GM23338 (cell line): ENCODE data around the gene LSM14B. TPM values are rescaled to one million over a fixed set of nuclear protein-coding genes. Genes with fewer than 3 reads are reported as not detected.

Source experiments
- ATAC-seq: fragments of 200-7000 bp; cut with Tn5 transposase; 3 replicates; pipeline ENCODE4 v1.9.1; 2020
- DNase-seq: peaks from one replicate; pipeline ENCODE4 v3.0.0-alpha.2; 2015; ENCODE audit warnings: low spot score
- H2AFZ ChIP-seq: fragments of 200-600 bp; sonication (generic); 2 replicates; pipeline ENCODE4 v1.8.0; 2016; ENCODE audit warnings: antibody characterized with exemption, mild to moderate bottlenecking, moderate library complexity
- H3F3A ChIP-seq: fragments of 200-600 bp; sonication (generic); replicated peaks from 2 replicates; pipeline ENCODE4 v1.8.0; 2017; ENCODE audit warnings: antibody characterized with exemption, mixed run types, low read depth
- H3K27ac ChIP-seq: fragments of 200-600 bp; sonication (generic); 2 replicates; pipeline ENCODE4 v1.6.1; 2016; ENCODE audit warnings: low read depth
- H3K27me3 ChIP-seq: fragments of 200-600 bp; sonication (generic); 2 replicates; pipeline ENCODE4 v1.8.0; 2016; ENCODE audit warnings: mild to moderate bottlenecking, mixed run types, moderate library complexity; ENCODE audit not compliant: insufficient read depth
- H3K36me3 ChIP-seq: fragments of 200-600 bp; sonication (generic); 2 replicates; pipeline ENCODE4 v1.8.0; 2016; ENCODE audit warnings: mild to moderate bottlenecking; ENCODE audit not compliant: insufficient read depth
- H3K4me1 ChIP-seq: fragments of 200-600 bp; sonication (generic); 2 replicates; pipeline ENCODE4 v1.8.0; 2016; ENCODE audit warnings: mild to moderate bottlenecking, moderate library complexity; ENCODE audit not compliant: insufficient read depth
- H3K4me2 ChIP-seq: fragments of 200-600 bp; sonication (generic); 2 replicates; pipeline ENCODE4 v1.7.1; 2017; ENCODE audit warnings: mixed run types
- H3K4me3 ChIP-seq: fragments of 200-600 bp; sonication (generic); 2 replicates; pipeline ENCODE4 v1.6.1; 2016; ENCODE audit warnings: mixed run types
- H3K79me2 ChIP-seq: fragments of 200-600 bp; sonication (generic); replicated peaks from 2 replicates; pipeline ENCODE4 v1.8.0; 2017; ENCODE audit warnings: mild to moderate bottlenecking; ENCODE audit not compliant: insufficient read depth
- H3K9me2 ChIP-seq: fragments of 200-600 bp; sonication (generic); 2 replicates; pipeline ENCODE4 v1.8.0; 2017; ENCODE audit not compliant: insufficient read depth
- H4K20me1 ChIP-seq: fragments of 200-600 bp; sonication (generic); replicated peaks from 2 replicates; pipeline ENCODE4 v1.8.0; 2017; ENCODE audit warnings: mild to moderate bottlenecking; ENCODE audit not compliant: insufficient read depth
- H3K27ac Mint-ChIP-seq: 2 replicates; pipeline ENCODE4 v1.8.0; 2020; ENCODE audit warnings: inconsistent platforms, mild to moderate bottlenecking, moderate library complexity, mixed read lengths
- H3K27me3 Mint-ChIP-seq: 3 replicates; pipeline ENCODE4 v1.8.0; 2022; ENCODE audit warnings: low read depth, mild to moderate bottlenecking, moderate library complexity, mixed read lengths, inconsistent platforms; ENCODE audit not compliant: insufficient read depth, poor library complexity
- H3K36me3 Mint-ChIP-seq: 3 replicates; pipeline ENCODE4 v1.8.0; 2021; ENCODE audit warnings: low read depth, mild to moderate bottlenecking, inconsistent platforms, moderate library complexity, mixed read lengths
- H3K4me1 Mint-ChIP-seq: 3 replicates; pipeline ENCODE4 v1.8.0; 2020; ENCODE audit warnings: mild to moderate bottlenecking, inconsistent platforms, mixed read lengths
- H3K4me3 Mint-ChIP-seq: 3 replicates; pipeline ENCODE4 v1.8.0; 2021; ENCODE audit warnings: moderate library complexity, mild to moderate bottlenecking, inconsistent platforms, mixed read lengths
- H3K9me3 Mint-ChIP-seq: 3 replicates; pipeline ENCODE4 v1.8.0; 2020; ENCODE audit warnings: moderate library complexity, mild to moderate bottlenecking, inconsistent platforms, mixed read lengths
- CREB1 ChIP-seq: fragments of 250-450 bp; sonication (Bioruptor Pico); IDR thresholded peaks from 2 replicates; pipeline ENCODE4 v1.5.0; 2020; ENCODE audit warnings: low read depth, mild to moderate bottlenecking, moderate library complexity
- EZH2 ChIP-seq: fragments of 200-600 bp; sonication (generic); IDR thresholded peaks from one replicate; pipeline ENCODE4 v1.8.0; 2017; ENCODE audit warnings: antibody characterized with exemption, mild to moderate bottlenecking, low read depth; ENCODE audit not compliant: unreplicated experiment
- EZH2phosphoT487 ChIP-seq: fragments of 200-600 bp; sonication (generic); IDR thresholded peaks from one replicate; pipeline ENCODE4 v1.8.1; 2018; ENCODE audit warnings: antibody characterized with exemption; ENCODE audit not compliant: unreplicated experiment
- JUNB ChIP-seq: IDR thresholded peaks from one replicate; pipeline ENCODE4 v1.6.1; 2016; ENCODE audit warnings: antibody characterized with exemption; ENCODE audit not compliant: unreplicated experiment
- NANOG ChIP-seq: IDR thresholded peaks from 2 replicates; pipeline ENCODE4 v1.6.1; 2016; ENCODE audit warnings: antibody characterized with exemption, borderline replicate concordance
- POLR2AphosphoS5 ChIP-seq: IDR thresholded peaks from 2 replicates; pipeline ENCODE4 v1.6.1; 2016; ENCODE audit warnings: antibody characterized with exemption, low read depth
- STAT1 ChIP-seq: IDR thresholded peaks from one replicate; pipeline ENCODE4 v1.6.1; 2016; ENCODE audit warnings: antibody characterized with exemption; ENCODE audit not compliant: unreplicated experiment
- ZNF114 ChIP-seq: fragments of 250-450 bp; sonication (Bioruptor Pico); IDR thresholded peaks from 2 replicates; pipeline ENCODE4 v1.5.0; 2020; ENCODE audit warnings: mild to moderate bottlenecking, moderate library complexity
- ZNF331 ChIP-seq: fragments of 250-450 bp; sonication (Bioruptor Pico); IDR thresholded peaks from 2 replicates; pipeline ENCODE4 v1.5.0; 2020; ENCODE audit warnings: low read depth, mild to moderate bottlenecking, moderate library complexity
- polyA plus RNA-seq: library from polyadenylated mRNA; unstranded; fragments of >200 nt; fragmentation: Nextera tagmentation; extraction: Ambion mirVana; gene quantifications from 2 replicates; pipeline ENCODE4 v1.2.1, GENCODE V29; 2016
- total RNA-seq: library from RNA; depleted of rRNA; stranded (reverse); fragments of >200 nt; shearing (Covaris generic); gene quantifications from 2 replicates; pipeline ENCODE4 v1.2.3, GENCODE V29; 2014
- TF ChIP-seq, protein P1 (sequence below): fragments of 250-450 bp; sonication (Bioruptor Pico); IDR thresholded peaks from 2 replicates; pipeline ENCODE4 v1.5.0; 2020; ENCODE audit warnings: mild to moderate bottlenecking, moderate library complexity
- TF ChIP-seq, protein P2 (sequence below), 2 experiments: fragments of 200-600 bp in 1 of 2; sonication (generic) in 1 of 2; conservative IDR thresholded peaks; 2 replicates each; pipeline versions ENCODE4 v1.5.1 to v1.6.1; 2016 to 2017; ENCODE audit warnings: antibody characterized with exemption in 2 of 2, low read depth in 2 of 2, mild to moderate bottlenecking in 2 of 2, moderate library complexity in 1 of 2
- TF ChIP-seq, protein P3 (sequence below): IDR thresholded peaks from one replicate; pipeline ENCODE4 v1.6.1; 2018; ENCODE audit warnings: antibody characterized with exemption; ENCODE audit not compliant: unreplicated experiment
- TF ChIP-seq, protein P4 (sequence below): IDR thresholded peaks from 2 replicates; pipeline ENCODE4 v1.6.1; 2016; ENCODE audit warnings: antibody characterized with exemption

LSM14B gene
- total and polyA plus RNA-seq, 2 experiments from 2014 or later: 9.6 to 55.7 TPM

DNA sequence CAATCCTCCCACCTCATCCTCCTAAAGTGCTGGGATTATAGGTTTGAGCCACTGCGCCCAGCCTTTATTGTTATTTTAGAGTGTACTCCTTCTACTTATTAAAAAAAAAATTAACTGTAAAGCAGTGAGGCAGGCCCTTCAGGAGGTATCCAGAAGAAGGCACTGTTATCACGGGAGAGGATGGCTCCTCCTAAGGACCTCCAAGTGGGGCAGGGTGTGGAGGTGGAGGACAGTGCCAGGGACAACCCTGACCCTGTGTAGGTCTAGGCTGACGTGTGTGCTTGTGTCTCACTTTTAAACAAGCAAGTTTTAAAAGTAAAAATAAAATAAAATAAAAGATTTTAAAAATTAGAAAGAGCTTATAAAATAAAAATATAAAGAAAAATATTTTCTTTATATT is 32.9 kb upstream of the LSM14B start:
- Mint-ChIP-seq H3K36me3 (no peaks in the 10 kb centered on the region; the same call in 2 of the 3 replicates), H3K27me3 (peaks cover 5% of the 10 kb centered on the region), H3K4me1 (no peaks in the 10 kb centered on the region), H3K9me3 (no peaks in the 10 kb centered on the region), H3K27ac (no peak overlapping the region), H3K4me3 (no peak overlapping the region)
- ATAC-seq: no peak
- no peaks in the 10 kb centered on the region for H3K27me3 ChIP-seq
- no peaks in the 10 kb centered on the region for H3K79me2 ChIP-seq
- no peak overlapping the region for H3K4me3 ChIP-seq
- no peak overlapping the region for H3K27ac ChIP-seq
- no peaks in the 10 kb centered on the region for H3K36me3 ChIP-seq
- no peaks in the 10 kb centered on the region for H3K9me2 ChIP-seq
- TF ChIP-seq EZH2: no peak
- no peak for TF ChIP-seq POLR2AphosphoS5
- TF ChIP-seq CREB1: no peak
- TF ChIP-seq JUNB: no peak
- no peak for TF ChIP-seq ZNF114
- TF ChIP-seq STAT1: no peak
- TF ChIP-seq, protein P1, sequence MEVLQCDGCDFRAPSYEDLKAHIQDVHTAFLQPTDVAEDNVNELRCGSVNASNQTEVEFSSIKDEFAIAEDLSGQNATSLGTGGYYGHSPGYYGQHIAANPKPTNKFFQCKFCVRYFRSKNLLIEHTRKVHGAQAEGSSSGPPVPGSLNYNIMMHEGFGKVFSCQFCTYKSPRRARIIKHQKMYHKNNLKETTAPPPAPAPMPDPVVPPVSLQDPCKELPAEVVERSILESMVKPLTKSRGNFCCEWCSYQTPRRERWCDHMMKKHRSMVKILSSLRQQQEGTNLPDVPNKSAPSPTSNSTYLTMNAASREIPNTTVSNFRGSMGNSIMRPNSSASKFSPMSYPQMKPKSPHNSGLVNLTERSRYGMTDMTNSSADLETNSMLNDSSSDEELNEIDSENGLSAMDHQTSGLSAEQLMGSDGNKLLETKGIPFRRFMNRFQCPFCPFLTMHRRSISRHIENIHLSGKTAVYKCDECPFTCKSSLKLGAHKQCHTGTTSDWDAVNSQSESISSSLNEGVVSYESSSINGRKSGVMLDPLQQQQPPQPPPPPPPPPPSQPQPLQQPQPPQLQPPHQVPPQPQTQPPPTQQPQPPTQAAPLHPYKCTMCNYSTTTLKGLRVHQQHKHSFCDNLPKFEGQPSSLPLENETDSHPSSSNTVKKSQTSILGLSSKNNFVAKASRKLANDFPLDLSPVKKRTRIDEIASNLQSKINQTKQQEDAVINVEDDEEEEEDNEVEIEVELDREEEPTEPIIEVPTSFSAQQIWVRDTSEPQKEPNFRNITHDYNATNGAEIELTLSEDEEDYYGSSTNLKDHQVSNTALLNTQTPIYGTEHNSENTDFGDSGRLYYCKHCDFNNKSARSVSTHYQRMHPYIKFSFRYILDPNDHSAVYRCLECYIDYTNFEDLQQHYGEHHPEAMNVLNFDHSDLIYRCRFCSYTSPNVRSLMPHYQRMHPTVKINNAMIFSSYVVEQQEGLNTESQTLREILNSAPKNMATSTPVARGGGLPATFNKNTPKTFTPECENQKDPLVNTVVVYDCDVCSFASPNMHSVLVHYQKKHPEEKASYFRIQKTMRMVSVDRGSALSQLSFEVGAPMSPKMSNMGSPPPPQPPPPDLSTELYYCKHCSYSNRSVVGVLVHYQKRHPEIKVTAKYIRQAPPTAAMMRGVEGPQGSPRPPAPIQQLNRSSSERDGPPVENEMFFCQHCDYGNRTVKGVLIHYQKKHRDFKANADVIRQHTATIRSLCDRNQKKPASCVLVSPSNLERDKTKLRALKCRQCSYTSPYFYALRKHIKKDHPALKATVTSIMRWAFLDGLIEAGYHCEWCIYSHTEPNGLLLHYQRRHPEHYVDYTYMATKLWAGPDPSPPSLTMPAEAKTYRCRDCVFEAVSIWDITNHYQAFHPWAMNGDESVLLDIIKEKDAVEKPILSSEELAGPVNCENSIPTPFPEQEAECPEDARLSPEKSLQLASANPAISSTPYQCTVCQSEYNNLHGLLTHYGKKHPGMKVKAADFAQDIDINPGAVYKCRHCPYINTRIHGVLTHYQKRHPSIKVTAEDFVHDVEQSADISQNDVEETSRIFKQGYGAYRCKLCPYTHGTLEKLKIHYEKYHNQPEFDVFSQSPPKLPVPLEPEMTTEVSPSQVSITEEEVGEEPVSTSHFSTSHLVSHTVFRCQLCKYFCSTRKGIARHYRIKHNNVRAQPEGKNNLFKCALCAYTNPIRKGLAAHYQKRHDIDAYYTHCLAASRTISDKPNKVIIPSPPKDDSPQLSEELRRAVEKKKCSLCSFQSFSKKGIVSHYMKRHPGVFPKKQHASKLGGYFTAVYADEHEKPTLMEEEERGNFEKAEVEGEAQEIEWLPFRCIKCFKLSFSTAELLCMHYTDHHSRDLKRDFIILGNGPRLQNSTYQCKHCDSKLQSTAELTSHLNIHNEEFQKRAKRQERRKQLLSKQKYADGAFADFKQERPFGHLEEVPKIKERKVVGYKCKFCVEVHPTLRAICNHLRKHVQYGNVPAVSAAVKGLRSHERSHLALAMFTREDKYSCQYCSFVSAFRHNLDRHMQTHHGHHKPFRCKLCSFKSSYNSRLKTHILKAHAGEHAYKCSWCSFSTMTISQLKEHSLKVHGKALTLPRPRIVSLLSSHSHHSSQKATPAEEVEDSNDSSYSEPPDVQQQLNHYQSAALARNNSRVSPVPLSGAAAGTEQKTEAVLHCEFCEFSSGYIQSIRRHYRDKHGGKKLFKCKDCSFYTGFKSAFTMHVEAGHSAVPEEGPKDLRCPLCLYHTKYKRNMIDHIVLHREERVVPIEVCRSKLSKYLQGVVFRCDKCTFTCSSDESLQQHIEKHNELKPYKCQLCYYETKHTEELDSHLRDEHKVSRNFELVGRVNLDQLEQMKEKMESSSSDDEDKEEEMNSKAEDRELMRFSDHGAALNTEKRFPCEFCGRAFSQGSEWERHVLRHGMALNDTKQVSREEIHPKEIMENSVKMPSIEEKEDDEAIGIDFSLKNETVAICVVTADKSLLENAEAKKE: no peak
- TF ChIP-seq, protein P2, sequence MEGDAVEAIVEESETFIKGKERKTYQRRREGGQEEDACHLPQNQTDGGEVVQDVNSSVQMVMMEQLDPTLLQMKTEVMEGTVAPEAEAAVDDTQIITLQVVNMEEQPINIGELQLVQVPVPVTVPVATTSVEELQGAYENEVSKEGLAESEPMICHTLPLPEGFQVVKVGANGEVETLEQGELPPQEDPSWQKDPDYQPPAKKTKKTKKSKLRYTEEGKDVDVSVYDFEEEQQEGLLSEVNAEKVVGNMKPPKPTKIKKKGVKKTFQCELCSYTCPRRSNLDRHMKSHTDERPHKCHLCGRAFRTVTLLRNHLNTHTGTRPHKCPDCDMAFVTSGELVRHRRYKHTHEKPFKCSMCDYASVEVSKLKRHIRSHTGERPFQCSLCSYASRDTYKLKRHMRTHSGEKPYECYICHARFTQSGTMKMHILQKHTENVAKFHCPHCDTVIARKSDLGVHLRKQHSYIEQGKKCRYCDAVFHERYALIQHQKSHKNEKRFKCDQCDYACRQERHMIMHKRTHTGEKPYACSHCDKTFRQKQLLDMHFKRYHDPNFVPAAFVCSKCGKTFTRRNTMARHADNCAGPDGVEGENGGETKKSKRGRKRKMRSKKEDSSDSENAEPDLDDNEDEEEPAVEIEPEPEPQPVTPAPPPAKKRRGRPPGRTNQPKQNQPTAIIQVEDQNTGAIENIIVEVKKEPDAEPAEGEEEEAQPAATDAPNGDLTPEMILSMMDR (conservative IDR thresholded peaks at IDR 0.05; ENCODE audit: low read depth in 2 of 2): no peak
- TF ChIP-seq EZH2phosphoT487: no peak
- TF ChIP-seq NANOG: no peak
- no peak for TF ChIP-seq ZNF331
- TF ChIP-seq, protein P3, sequence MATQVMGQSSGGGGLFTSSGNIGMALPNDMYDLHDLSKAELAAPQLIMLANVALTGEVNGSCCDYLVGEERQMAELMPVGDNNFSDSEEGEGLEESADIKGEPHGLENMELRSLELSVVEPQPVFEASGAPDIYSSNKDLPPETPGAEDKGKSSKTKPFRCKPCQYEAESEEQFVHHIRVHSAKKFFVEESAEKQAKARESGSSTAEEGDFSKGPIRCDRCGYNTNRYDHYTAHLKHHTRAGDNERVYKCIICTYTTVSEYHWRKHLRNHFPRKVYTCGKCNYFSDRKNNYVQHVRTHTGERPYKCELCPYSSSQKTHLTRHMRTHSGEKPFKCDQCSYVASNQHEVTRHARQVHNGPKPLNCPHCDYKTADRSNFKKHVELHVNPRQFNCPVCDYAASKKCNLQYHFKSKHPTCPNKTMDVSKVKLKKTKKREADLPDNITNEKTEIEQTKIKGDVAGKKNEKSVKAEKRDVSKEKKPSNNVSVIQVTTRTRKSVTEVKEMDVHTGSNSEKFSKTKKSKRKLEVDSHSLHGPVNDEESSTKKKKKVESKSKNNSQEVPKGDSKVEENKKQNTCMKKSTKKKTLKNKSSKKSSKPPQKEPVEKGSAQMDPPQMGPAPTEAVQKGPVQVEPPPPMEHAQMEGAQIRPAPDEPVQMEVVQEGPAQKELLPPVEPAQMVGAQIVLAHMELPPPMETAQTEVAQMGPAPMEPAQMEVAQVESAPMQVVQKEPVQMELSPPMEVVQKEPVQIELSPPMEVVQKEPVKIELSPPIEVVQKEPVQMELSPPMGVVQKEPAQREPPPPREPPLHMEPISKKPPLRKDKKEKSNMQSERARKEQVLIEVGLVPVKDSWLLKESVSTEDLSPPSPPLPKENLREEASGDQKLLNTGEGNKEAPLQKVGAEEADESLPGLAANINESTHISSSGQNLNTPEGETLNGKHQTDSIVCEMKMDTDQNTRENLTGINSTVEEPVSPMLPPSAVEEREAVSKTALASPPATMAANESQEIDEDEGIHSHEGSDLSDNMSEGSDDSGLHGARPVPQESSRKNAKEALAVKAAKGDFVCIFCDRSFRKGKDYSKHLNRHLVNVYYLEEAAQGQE: no peak
- TF ChIP-seq, protein P4, sequence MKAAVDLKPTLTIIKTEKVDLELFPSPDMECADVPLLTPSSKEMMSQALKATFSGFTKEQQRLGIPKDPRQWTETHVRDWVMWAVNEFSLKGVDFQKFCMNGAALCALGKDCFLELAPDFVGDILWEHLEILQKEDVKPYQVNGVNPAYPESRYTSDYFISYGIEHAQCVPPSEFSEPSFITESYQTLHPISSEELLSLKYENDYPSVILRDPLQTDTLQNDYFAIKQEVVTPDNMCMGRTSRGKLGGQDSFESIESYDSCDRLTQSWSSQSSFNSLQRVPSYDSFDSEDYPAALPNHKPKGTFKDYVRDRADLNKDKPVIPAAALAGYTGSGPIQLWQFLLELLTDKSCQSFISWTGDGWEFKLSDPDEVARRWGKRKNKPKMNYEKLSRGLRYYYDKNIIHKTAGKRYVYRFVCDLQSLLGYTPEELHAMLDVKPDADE: no peak
- no peaks in the 10 kb centered on the region for H4K20me1 ChIP-seq
- no peak for DNase-seq
- no peak overlapping the region for H3K4me2 ChIP-seq
- H3K4me1 ChIP-seq: no peaks in the 10 kb centered on the region
- H2AFZ ChIP-seq: no peak overlapping the region
- H3F3A ChIP-seq: no peaks in the 10 kb centered on the region
